ENCODE measurements around the gene RPL7L1.
"Not testable (repeated sequence)": the region's sequence is repeated elsewhere in the genome, so short reads cannot be mapped to it uniquely, and the experiment has no call there.

RPL7L1 gene

DNA sequence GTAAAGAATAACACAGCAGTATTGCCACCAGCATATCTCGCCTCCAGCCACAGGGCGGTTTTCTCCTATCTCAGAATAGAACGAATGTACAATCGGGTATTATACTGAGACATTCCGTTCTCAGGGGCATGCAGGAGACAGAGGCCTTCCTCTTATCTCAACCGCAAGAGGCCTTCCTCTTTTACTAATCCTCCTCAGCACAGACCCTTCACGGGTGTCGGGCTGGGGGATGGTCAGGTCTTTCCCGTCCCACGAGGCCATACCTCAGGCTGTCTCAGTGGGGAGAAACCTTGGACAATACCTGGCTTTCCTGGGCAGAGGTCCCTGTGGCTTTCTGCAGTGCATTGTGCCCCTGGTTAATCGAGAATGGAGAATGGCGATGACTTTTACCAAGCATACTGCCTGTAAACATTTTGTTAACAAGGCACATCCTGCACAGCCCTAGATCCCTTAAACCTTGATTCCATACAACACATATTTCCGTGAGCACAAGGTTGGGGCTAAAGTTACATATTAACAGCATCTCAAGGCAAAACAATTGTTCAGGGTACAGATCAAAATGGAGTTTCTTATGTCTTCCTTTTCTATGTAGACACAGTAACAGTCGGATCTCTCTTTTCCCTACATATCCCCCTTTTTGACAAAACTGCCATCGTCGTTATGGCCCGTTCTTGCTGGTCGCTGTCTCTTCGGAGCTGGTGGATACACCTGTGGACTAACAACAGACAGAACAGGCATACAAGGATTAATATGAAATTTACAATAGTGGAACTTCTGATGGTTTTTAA is 14.8 kb downstream of the RPL7L1 start:
- not testable (repeated sequence) for DNase-seq

DNA sequence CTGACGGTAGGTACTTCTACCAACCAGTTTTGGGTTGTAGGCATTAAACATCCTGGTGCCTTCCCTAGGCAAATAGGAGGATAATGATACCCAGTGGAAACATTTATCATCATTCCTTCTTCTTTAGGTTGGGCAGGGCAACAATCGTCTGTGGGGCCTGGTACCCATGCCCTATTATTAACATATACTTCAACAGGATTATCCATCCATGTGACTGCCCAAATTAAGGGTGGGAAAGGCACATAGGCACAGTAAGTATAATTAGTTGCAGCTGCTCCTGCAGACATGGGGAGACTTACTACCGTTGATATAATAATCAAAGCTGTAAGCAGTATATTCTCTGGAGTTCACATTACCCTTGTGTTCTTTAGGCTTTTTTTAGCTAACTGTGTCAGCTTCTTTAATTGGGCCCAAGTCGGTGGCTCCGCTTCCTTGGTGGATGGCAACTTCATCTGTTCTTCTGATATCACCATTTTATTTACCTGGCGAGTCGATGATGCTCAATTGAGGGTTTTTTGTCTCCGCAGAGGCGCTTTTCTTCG is 16.8 kb downstream of the RPL7L1 start:
- DNase-seq, result peak; percentile 86 to 98

DNA sequence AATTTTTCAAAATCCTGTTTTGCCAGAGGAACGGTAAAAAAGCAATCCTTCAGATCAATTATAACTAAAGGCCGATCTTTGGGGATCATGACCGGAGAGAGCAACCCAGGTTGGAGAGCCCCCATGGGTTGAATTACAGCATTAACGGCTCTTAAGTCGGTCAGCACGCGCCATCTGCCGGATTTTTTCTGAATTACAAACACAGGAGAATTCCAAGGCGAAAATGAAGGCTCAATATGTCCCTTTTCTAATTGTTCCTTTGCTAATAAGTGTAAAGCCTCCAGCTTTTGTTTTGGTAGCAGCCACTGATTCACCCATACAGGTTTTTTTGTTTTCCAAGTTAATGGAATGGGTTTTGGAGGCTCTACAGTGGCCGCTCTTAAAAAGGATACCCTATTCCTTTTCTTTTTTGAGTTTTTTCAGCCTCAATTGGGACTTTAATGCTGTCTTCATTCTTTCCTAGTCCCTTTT is 19.5 kb downstream of the RPL7L1 start:
- peak; percentile 80 to 83 for DNase-seq

DNA sequence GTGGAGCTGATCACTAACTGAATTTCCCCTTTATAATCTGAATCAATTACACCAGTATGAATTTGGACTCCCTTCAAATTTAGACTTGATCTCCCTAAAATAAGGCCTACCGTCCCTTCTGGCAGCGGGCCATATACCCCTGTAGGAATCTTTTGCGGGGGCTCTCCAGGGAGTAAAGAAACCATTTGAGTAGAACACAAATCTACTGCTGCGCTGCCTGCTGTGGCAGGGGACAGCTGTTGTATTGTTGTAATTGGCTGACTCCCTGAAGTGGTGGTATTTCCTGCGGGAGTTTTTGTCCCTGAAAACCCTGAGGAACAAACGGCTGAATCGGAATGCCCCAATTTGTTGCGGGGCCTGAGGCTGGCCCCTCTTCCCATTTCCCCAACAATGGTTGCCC is 20.5 kb downstream of the RPL7L1 start:
- peak; percentile 45 to 69 for DNase-seq

DNA sequence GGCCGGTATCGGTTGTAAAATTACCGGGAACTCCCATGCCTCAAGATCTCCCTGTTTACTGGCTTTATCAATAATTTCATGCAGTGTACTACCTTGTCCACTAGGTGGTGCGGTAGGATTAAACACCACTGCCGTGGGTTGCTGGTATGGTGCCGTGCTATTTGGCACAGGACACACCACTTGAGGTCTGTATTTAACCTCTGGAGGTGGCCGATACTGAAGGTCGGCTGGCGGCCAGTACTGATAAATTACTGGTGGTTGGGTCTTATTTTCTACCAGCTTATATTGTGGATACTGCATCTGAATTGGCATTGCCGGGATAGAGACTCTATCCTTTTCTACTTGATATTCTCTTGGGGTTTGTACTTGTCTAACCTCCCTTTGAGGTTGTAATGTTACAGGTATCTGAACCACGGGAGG is 22.1 kb downstream of the RPL7L1 start:
- DNase-seq, result peak; percentile 84 to 87

DNA sequence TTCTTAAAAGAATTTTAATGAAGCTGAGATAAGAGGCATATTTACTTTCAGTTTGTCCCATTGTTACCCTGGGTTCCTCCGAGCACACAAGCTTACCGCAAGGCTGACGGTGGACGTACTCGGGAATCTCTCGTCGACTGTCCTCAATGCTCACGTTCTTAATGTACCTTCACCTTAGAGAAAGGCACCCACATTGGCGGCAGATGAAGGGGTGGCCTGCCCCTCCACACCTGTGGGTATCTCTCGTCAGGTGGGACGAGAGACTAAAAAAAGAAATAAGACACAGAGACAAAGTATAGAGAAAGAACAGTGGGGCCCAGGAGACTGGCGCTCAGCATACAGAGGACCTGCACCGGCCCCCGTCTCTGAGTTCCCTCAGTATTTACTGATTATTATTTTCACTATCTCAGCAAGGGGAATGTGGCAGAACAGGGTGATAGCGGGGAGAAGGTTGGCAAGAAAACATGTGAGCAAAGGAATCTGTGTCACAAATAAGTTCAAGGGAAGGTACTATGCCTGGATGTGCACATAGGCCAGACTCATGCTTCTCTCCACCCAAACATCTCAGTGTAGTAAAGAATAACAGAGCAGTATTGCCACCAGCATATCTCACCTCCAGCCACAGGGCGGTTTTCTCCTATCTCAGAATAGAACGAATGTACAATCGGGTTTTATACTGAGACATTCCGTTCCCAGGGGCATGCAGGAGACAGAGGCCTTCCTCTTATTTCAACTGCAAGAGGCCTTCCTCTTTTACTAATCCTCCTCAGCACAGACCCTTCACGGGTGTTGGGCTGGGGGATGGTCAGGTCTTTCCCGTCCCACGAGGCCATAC is 23.2 kb downstream of the RPL7L1 start:
- DNase-seq, result not testable (repeated sequence)

DNA sequence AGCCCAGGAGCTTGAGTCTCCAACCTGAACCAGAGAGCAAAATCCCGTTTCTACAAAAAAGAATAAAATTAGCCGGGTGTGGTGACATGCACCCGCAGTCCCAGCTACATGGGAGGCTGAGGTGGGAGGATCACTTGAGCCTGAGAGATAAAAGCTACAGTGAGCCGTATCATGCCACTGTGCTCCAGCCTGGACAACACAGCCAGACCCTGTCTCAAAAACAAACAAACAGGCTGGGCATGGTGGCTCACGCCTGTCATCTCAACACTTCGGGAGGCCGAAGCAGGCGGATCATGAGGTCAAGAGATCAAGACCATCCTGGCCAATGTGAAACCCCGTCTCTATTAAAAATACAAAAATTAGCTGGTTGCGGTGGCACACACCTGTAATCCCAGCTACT is 25.1 kb downstream of the RPL7L1 start:
- DNase-seq, result no peak

DNA sequence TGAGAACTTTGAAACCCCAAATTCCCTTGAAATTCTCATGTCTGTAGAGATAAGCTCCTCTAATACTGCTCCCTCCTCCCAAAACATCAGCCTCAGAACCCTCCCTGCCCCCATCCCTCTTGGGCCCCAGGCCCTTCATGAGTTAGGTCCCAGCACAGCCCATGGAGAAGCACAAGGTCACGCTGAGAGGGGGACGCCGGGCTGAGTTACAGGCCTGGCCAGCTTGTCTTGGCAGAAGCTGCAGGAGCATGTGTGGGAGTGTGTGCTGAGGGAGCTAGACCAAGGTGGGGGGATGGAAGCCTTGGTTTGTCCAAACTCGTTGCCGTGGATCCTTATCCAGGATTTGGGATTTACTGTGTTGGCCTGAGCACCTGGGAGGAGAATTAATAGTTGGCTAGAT is 27.9 kb downstream of the RPL7L1 start:
- no peak for DNase-seq

DNA sequence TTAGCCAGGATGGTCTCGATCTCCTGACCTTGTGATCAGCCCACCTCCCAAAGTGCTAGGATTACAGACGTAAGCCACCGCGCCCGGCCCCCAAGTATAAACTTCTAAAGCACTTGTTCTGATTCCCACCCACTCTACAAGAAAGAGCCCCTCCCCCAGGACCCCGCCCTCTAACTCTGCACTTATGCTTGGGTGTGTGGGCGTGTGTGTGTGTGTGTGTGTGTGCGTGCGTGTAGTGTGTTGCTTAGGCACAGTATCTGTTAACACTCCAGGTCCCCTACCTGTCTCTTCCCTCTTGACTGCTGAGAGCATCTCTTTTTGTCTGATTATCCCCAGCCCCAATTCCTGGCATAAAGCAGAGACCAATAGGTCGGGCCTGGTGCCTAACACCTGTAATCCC is 30.4 kb downstream of the RPL7L1 start:
- DNase-seq, result no peak

DNA sequence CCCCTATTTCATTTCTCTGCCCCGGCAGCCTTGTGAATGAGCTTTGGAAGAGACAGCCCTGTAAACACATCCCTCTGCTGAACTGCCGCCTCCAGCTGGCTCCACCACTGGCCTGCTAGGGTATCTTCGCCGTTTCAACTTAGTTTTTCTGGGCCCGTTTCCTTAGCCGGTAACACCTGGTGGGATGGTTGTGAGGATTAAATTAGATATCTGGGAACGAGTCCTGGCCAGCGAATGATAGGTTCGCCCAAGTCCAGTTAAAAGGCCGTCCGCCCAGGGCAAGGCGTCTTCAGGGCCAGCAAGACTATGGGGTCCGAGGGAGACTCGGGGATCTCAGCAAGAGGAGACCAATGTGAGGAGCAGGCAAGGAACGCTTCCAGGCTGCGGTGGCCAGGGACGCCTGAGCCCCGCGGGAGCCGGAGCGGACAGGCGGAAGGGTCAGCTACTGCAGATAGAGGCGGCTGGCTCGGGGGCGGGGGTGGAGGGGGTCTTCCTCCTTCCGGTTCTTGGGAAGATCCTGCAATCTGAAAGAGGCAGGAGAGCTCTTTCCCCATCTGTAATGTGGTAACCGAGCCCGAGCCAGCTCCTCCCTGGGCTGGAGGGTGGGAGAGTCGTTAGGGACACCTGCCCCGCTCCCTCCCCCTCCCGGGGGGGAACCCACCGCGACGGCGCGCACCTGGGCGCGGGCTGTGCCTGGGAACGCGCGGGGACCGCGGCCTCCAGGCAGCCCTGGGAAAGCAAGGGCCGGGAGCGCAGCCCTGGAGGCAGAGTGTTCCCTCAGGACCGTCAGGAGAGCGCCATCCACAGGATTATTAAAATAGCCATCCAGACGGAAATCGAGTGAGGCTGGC is 32.0 kb downstream of the RPL7L1 start:
- no peak for DNase-seq

DNA sequence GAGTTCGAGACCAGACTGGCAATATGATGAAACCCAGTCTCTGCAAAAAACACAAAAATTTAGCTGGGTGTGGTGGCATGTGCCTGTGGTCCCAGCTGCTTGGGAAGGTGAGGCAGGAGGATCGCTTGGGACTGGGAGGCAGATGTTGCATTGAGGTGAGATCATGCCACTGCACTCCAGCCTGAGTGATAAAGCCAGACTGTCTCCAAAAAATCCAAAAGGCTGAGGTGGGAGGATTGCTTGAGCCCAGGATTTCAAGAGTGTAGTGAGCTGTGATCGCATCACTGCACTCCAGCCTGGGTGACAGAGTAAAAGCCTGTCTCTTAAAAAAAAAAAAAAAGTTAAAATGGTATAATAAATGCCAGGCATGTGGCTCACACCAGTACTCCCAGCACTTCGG is 35.1 kb downstream of the RPL7L1 start:
- no peak for DNase-seq

DNA sequence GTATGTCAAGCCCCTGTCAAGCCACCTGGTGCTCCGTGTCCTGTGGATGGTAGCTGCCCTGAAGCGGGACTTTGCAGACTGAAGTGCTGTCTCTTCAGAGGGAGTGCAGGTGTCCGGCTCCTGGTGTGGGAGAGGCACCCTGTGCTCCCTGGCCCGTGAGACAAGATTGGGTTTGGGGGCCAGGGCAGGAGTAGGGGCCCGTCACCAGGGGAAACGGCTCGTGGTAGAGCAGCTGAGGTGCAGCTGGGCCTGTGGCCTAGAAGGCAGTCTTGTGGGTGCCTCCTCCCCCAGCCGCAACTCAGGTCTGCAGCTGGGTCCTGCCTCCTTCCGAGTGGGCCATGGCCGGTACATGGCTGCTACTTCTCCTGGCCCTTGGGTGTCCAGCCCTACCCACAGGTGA is 36.3 kb downstream of the RPL7L1 start, which contains the start of gene PTCRA:
PTCRA (plus strand) TSS at position 322 of the 400 bp plus-strand sequence; CDS start at position 339, 17 bp downstream.
- no peak for DNase-seq

DNA sequence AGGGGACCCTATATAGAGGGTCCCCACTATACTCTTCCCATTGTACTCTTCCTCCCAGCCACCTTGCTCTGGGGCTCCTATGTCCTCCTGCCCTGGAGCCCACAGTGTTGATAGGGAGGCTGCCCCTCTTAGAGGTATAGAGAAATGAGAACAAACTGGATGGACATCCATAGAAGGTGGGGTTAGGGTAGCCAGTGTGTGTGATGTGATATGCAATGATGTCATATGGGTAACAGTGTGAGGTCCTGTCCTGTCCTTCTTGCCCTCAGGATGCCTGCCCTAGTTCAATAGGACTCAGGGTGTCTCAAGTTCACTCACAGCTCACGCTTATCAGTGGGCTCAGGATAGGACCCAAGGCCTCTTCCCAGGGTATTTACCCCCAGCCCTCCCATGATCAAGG is 36.9 kb downstream of the RPL7L1 start:
- no peak for DNase-seq

DNA sequence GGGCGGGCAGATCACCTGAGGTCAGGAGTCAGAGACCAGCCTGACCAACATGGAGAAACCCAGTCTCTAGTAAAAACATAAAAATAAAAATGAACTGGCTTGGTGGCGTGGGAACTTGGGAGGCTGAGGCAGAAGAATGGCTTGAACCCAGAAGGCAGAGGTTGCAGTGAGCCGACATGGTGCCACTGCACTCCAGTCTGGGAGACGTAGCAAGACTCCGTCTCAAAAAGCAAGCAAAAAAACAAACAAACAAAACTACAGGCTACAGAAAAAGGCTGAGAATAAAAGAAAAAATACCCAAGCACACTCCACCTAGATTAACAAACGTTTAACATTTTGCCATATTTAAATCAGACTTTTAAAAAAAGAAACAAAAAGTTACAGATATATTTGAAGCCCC is 42.4 kb downstream of the RPL7L1 start:
- DNase-seq, result no peak

DNA sequence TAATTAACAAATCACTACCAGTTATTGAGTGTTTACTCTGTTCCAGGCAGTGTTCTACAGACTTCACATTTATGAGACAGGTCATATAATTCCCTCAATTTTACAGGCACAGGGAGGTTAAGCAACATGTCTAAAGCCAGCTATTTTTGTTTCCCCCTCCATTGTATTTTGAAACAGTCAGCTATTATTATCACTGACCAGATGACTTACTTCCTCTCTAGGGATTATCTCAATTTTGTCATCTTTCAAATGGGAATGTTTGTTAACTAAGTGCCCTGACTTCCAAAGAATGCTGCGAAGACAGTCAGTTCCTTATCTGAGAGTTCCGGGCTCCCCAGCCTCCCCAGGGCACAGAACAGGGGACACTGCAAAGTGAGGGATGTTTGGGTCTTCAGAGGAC is 44.2 kb downstream of the RPL7L1 start:
- DNase-seq, result no peak

DNA sequence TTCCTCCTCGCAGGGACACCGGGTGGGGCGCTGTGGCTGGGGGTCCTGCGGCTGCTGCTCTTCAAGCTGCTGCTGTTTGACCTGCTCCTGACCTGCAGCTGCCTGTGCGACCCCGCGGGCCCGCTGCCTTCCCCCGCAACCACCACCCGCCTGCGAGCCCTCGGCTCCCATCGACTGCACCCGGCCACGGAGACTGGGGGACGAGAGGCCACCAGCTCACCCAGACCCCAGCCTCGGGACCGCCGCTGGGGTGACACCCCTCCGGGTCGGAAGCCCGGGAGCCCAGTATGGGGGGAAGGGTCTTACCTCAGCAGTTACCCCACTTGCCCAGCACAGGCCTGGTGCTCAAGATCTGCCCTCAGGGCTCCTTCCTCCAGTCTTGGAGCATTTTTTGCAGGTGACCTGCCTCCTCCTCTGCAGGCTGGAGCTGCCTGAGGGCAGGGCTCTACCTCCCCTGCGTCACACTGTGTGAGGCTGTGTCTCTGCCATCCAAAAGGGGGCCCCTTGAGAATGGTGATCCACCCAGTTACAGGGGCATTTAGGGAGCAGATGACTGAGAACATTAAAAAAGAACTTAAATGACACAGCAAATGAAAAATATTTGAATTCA is 45.9 kb downstream of the RPL7L1 start:
- DNase-seq, result no peak

DNA sequence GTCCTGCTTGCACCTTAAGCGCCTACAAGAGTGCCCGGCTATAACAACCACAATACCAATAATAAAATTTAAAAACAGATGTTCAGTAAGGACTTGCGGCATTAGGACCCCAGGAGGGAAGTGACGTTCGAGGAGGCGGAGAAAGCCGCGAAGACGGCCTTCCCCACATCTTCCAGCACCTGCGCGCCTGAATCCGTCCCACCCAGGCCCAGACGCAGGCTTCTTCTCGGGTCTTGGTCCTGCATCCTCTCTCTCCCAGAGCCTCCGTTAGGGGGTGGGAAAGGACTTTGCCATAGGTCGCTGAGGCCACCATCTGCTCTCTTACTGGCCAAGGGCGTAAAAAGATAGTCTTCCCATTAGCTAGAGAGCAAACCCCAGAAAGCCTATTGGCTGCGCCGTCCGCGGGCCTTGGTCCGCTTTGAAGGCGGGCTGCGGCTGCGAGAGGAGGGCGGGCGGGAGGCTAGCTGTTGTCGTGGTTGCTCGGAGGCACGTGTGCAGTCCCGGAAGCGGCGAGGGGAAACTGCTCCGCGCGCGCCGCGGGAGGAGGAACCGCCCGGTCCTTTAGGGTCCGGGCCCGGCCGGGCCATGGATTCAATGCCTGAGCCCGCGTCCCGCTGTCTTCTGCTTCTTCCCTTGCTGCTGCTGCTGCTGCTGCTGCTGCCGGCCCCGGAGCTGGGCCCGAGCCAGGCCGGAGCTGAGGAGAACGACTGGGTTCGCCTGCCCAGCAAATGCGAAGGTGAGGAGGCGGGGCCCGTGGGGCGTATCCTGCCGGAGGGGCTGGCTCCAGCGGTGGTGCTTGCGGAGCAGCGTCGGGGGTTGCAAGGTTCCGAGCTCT is 49.8 kb downstream of the RPL7L1 start, which contains the start of gene CNPY3:
CNPY3 (plus strand) TSS at position 495 of the 835 bp plus-strand sequence; CDS start at position 586, 91 bp downstream.
- DNase-seq, result peak; percentile 93 to 98

DNA sequence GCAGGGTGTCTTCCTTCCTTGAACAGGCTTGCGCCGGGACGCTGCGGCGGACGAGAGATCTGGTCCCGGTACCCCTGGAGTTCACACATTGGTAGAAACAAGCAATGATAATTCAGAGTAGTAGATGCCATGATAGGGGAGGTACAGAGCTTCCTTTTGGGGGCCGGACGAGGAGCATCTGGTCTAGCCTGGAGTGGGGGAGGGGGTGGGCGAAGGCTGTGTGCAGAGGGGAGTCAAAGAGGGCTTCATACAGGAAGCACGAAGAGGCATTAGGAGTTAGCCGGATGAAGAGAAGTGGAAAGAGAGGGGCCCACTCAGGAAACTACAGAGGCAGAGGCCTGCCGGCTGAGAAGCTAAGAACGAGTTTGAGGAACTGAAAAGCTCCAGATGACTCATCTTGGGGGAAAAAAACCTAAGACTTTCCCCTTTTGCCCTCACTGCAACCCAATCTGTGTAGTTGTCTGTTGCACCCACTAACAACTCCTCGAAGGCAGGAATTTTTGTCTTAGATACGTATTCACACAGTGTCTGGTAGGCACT is 50.5 kb downstream of the RPL7L1 start:
- peak; percentile 38 to 50 for DNase-seq

DNA sequence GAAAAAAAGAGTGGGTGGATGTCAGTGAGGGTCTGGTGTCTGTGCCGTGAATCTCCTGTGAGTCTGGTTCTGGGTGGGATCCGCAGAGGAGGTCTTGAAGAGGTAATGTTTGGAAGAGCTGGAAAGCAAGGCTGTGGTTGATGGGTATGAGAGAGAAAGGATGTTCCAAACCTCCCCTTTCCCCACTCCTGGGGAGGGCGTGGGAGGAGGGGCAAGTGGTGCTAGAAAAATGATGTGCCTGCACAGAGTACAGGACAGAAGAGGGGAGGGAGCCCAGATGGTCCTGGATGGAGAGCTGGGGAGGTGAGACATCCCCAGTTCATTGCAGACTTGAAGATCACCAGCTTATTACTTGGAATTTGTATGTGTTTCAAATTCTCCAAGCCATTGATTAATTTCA is 53.0 kb downstream of the RPL7L1 start:
- no peak for DNase-seq

DNA sequence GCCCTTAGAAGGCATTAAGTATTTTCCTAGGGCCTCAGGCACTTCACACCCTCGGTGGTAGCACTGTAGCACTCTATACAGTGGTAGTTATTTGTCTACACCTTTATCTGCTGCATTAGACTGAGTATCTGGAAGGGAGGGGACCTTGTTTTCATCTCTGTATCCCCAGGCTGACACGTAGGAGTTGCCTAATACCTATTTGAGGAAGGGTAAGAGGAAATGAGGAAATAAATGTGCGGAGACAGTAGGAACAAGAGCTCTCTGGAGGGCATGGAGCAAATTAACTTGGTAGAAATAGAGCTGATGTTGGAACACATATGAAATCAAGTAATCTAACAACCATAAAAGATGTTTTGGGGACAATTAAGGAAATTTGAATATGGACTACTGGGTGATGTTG is 53.8 kb downstream of the RPL7L1 start:
- no peak for DNase-seq

DNA sequence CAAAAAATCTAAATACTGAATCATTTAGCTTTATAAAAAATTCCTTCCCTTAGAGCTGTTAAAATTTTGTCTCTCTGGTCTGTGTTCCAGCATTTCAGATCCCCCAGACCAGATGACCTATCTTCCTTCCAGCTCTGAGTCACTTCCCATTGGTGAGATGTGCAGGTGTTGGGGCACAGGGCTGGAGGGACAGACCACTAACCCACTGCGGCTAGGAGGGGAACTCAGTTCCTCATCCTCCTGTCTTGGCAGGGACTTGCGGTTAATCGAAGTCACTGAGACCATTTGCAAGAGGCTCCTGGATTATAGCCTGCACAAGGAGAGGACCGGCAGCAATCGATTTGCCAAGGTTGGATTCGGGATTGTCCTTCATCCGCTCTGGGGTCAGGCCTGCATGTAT is 55.9 kb downstream of the RPL7L1 start:
- DNase-seq, result no peak
